Endothelial cell of umbilical vein (primary cell): ENCODE data around the gene COL18A1. TPM values are rescaled to one million over a fixed set of nuclear protein-coding genes. Genes with fewer than 3 reads are reported as not detected.

Experiments used
- BruUV-seq: library from RNA; stranded (reverse); fragments of 400-500 nt; replicated peaks from 2 replicates; lab custom pipeline; 2021; lab: Mats Ljungman, UMichigan
- CTCF ChIA-PET: fragments of 300-600, 350-600 bp; sonication (Branson Sonifier 250); formaldehyde crosslinking; loops from one replicate; lab custom pipeline; 2021; ENCODE audit warnings: antibody characterized with exemption, inconsistent platforms; lab: Charles Lee
- POLR2A ChIA-PET: fragments of 300-600, 350-600 bp; sonication (Branson Sonifier 250); formaldehyde crosslinking; loops from one replicate; lab custom pipeline; 2021; ENCODE audit warnings: antibody characterized with exemption, inconsistent platforms; lab: Charles Lee
- DNase-seq: peaks from one replicate; pipeline ENCODE4 v3.0.0-alpha.2; 2011; ENCODE audit warnings: low read depth, low spot score
- FAIRE-seq: peaks from 2 replicates; lab custom pipeline; 2011; peaks lifted over from hg19 to GRCh38; lab: Jason Lieb, UNC
- H2AFZ ChIP-seq: 2 replicates; pipeline ENCODE4 v1.6.0; 2012; ENCODE audit warnings: low read depth, low read length, control low read depth, inconsistent platforms
- H3K27ac ChIP-seq: 2 replicates; pipeline ENCODE4 v1.5.1; 2011; ENCODE audit warnings: low read depth, mild to moderate bottlenecking, control low read depth, low read length, moderate library complexity; ENCODE audit not compliant: insufficient read depth
- H3K27me3 ChIP-seq, 2 experiments: 2 replicates each; pipeline versions ENCODE4 v1.6.0 to v1.6.1; 2011; ENCODE audit warnings: low read length in 2 of 2, mixed read lengths in 1 of 2; ENCODE audit not compliant: control insufficient read depth in 2 of 2, insufficient read depth in 2 of 2
- H3K36me3 ChIP-seq, 2 experiments: 2 replicates in 1 of 2; 3 replicates in 1 of 2; pipeline ENCODE4 v1.5.1; 2011; ENCODE audit warnings: low read length in 2 of 2, mild to moderate bottlenecking in 1 of 2, moderate library complexity in 1 of 2; ENCODE audit not compliant: control insufficient read depth in 2 of 2, insufficient read depth in 2 of 2; ENCODE audit errors: extremely low read depth in 1 of 2
- H3K4me1 ChIP-seq: 3 replicates; pipeline ENCODE4 v1.5.1; 2011; ENCODE audit warnings: mild to moderate bottlenecking, low read length; ENCODE audit not compliant: control insufficient read depth, insufficient read depth; ENCODE audit errors: extremely low read depth
- H3K4me2 ChIP-seq: 2 replicates; pipeline ENCODE4 v1.6.1; 2011; ENCODE audit warnings: low read length, control low read depth, mixed read lengths; ENCODE audit not compliant: insufficient read depth
- H3K4me3 ChIP-seq, 3 experiments: fragments of 200-600 bp in 1 of 3; sonication (generic), shearing (Covaris generic) in 1 of 3; replicated peaks in 1 of 3; 2 replicates each; pipeline ENCODE4 v1.5.1; 2011 to 2016; ENCODE audit warnings: control low read depth in 3 of 3, low read length in 3 of 3, mild to moderate bottlenecking in 2 of 3, inconsistent platforms in 1 of 3, low read depth in 1 of 3, moderate library complexity in 1 of 3; ENCODE audit not compliant: insufficient read depth in 1 of 3
- H3K79me2 ChIP-seq: 2 replicates; pipeline ENCODE4 v1.6.0; 2012; ENCODE audit warnings: low read length, inconsistent platforms; ENCODE audit not compliant: control insufficient read depth, insufficient read depth
- H3K9ac ChIP-seq: replicated peaks from 2 replicates; pipeline ENCODE3; 2011; ENCODE audit warnings: low read length, control low read depth; ENCODE audit not compliant: insufficient read depth; ENCODE audit errors: extremely low read depth
- H3K9me1 ChIP-seq: replicated peaks from 3 replicates; pipeline ENCODE4 v1.6.0; 2011; ENCODE audit warnings: mild to moderate bottlenecking, low read length; ENCODE audit not compliant: control insufficient read depth, insufficient read depth; ENCODE audit errors: extremely low read depth
- H3K9me3 ChIP-seq: replicated peaks from 2 replicates; pipeline ENCODE4 v1.5.1; 2012; ENCODE audit warnings: low read length, inconsistent platforms; ENCODE audit not compliant: control insufficient read depth, insufficient read depth
- H4K20me1 ChIP-seq: replicated peaks from 2 replicates; pipeline ENCODE3; 2011; ENCODE audit warnings: mild to moderate bottlenecking, low read length; ENCODE audit not compliant: control insufficient read depth, insufficient read depth; ENCODE audit errors: extremely low read depth
- CTCF ChIP-seq, 2 donors: IDR thresholded peaks; 1 replicate in 1 of 2; 2 replicates in 1 of 2; pipeline ENCODE4 v1.5.1; 2011; ENCODE audit warnings: low read length in 2 of 2, mild to moderate bottlenecking in 2 of 2, moderate library complexity in 2 of 2, control low read depth in 1 of 2, inconsistent platforms in 1 of 2, low read depth in 1 of 2; ENCODE audit not compliant: insufficient read depth in 1 of 2; ENCODE audit errors: extremely low read depth in 1 of 2
- EZH2 ChIP-seq: IDR thresholded peaks from 2 replicates; pipeline ENCODE4 v1.6.1; 2012; ENCODE audit warnings: borderline replicate concordance, low read depth, mild to moderate bottlenecking, moderate library complexity, low read length, inconsistent platforms; ENCODE audit not compliant: severe bottlenecking
- GATA2 ChIP-seq: IDR thresholded peaks from 2 replicates; pipeline ENCODE4 v1.7.0; 2011; ENCODE audit warnings: low read depth, mild to moderate bottlenecking, moderate library complexity, mixed read lengths, low read length; ENCODE audit not compliant: insufficient read length, insufficient read depth
- JUN ChIP-seq: IDR thresholded peaks from 2 replicates; pipeline ENCODE4 v1.6.1; 2011; ENCODE audit warnings: borderline replicate concordance, low read depth; ENCODE audit not compliant: insufficient read length, insufficient read depth
- MAX ChIP-seq: IDR thresholded peaks from 2 replicates; pipeline ENCODE4 v1.6.1; 2011; ENCODE audit not compliant: insufficient read depth, insufficient read length
- MYC ChIP-seq: IDR thresholded peaks from one replicate; pipeline ENCODE4 v1.6.1; 2011; ENCODE audit warnings: mild to moderate bottlenecking, low read depth, low read length
- POLR2A ChIP-seq: IDR thresholded peaks from 2 replicates; pipeline ENCODE4 v1.6.1; 2012; ENCODE audit warnings: low read depth, mild to moderate bottlenecking, control low read depth, low read length
- POLR2AphosphoS5 ChIP-seq: IDR thresholded peaks from 2 replicates; pipeline ENCODE4 v1.6.1; 2012; ENCODE audit warnings: low read depth, mild to moderate bottlenecking, control low read depth, low read length, moderate library complexity; ENCODE audit not compliant: insufficient read depth
- dilution Hi-C: fragments of 300-500 bp; cut with MboI; formaldehyde crosslinking; loops from one replicate; pipeline ENCODE4 v1.15.0; 2019; ENCODE audit warnings: low sequenced_read_pairs; ENCODE audit not compliant: extremely low pct_ligation_motif_present
- intact Hi-C: fragments of 100-400 bp; cut with micrococcal nuclease; formaldehyde crosslinking; loops from one replicate; pipeline ENCODE4 v1.10.0; 2022
- polyA plus RNA-seq, 4 experiments: library from polyadenylated mRNA; depleted of rRNA in 3 of 4; stranded (reverse) in 3 of 4; unstranded in 1 of 4; fragments of >200 nt; gene quantifications; 2 replicates each; pipeline versions ENCODE4 v1.2.1 to v1.2.3, GENCODE V29; 2011 to 2012; ENCODE audit warnings: missing spikeins in 1 of 4
- total RNA-seq: library from RNA; stranded (reverse); gene quantifications from 2 replicates; pipeline ENCODE4 v1.2.3, GENCODE V29; 2021

COL18A1 gene
- total and polyA plus RNA-seq, 2 donors (not counting 3 experiments of a cell fraction or from before 2014, with no cell fraction given) = 198 to 252 TPM

GRCh38 chr21:45545691-45546531, 140.9 kb downstream of the COL18A1 start:
- Histone ChIP-seq H3K9me1 (no peaks in the 10 kb centered on the region), H3K79me2 (peaks cover 9% of the 10 kb centered on the region), H3K9me3 (no peaks in the 10 kb centered on the region), H3K27me3 (no peaks in the 10 kb centered on the region), H2AFZ (no peak overlapping the region), H3K4me3 (no peak overlapping the region), H4K20me1 (no peaks in the 10 kb centered on the region), H3K9ac (no peak overlapping the region), H3K36me3 (no peaks in the 10 kb centered on the region), H3K4me1 (peaks cover 17% of the 10 kb centered on the region), H3K27ac (no peak overlapping the region), H3K4me2 (no peak overlapping the region)
- TF ChIP-seq POLR2A (no peak), EZH2 (no peak), CTCF (IDR thresholded peaks at IDR 0.05; ENCODE audit: extremely low read depth in 1 of 2, insufficient read depth in 1 of 2, low read depth in 1 of 2, low read length in 2 of 2) (no peak), MYC (no peak), GATA2 (no peak), JUN (no peak), MAX (no peak), POLR2AphosphoS5 (no peak)
- DNase-seq (no peak), FAIRE-seq (no peak)
- no TSS peak for BruUV-seq
- intact Hi-C loops (no loop called here), dilution Hi-C loops (no loop called here)
- CTCF ChIA-PET = no interaction called here
- POLR2A ChIA-PET = no interaction called here
